HG02642 (cell line): Measurements from ENCODE around the gene LOX.

Experiments
- ATAC-seq: cut with Tn5 transposase; IDR thresholded peaks from one replicate; pipeline ENCODE4 v1.9.1; 2021; ENCODE audit warnings: mild to moderate bottlenecking; ENCODE audit not compliant: unreplicated experiment, poor library complexity

Gene LOX, protein sequence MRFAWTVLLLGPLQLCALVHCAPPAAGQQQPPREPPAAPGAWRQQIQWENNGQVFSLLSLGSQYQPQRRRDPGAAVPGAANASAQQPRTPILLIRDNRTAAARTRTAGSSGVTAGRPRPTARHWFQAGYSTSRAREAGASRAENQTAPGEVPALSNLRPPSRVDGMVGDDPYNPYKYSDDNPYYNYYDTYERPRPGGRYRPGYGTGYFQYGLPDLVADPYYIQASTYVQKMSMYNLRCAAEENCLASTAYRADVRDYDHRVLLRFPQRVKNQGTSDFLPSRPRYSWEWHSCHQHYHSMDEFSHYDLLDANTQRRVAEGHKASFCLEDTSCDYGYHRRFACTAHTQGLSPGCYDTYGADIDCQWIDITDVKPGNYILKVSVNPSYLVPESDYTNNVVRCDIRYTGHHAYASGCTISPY

DNA sequence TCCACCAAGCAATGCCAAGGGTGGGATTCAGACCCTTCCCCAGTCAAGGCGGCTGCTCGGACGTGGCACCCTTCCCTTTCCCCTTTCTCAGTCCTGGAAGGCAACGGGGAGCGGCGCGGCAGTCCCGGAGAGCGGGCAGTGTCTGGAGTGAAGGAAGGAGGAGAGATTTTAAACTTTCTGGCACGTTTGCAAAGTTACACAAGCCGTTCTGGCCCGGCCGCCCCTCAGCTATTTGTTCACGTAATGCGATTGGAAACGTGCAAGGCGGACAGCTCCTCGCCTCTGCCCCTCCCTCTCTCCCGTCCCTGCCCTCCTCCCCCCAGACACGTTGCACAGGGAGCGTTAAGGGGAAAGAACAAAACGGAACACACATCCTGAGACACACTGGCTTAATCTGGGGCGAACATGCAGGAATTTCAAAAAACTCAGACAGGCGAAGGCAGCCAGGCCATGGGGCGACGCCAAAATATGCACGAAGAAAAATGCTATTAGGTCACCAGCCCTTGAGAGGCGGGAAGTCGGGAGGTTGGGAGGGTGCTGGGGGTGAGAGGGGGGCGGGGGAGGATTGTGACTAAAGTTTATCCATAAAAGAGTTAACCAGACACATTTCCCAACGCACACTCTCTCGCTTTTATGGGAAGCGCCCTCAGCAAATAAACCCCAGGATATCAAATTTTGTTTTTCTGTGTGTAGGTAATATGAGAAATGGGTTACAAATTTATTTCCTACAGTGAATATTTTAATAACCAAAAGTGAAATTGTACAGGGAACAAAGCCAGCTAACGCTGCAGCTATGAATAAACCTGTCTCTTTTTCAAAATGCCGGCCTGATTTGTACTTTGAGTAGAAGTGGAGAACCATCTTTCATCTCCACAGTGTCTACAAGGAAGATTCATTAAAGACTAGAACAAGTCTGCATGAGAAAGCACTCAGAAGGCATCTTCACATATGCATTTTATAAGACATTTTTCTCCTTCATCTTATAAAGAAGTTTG is at the start of gene LOX:
Gene LOX (minus strand): TSS at position 144 of the 995 bp plus-strand sequence. CDS start 274 bp downstream, outside the sequence.
- ATAC-seq: no peak

DNA sequence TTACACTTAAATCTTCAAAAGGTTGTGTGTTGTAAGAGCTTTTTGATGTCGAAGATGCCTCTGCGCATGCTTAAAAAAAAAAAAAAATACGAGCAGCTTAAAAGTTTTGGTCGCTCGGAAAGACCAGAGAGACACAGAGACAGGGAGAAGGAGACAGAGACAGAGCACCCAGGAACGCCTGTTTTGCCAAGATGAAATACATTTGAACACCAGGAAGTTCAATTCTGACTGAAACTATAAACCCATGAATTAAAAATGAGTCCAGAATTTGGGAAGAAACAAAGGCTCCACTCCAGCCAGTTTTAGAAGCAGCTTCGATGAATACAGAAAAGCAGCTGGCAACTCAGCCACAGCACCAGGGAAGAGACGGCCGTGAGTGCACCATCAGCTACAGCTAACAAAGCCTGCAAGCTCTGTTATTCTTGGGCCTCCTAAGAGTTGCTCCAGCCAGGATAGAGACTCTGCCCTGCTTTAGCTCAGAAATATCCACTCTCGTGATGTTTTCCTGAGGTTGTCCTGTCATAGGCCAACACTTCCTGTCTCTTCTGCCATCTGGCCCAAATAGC is 48.8 kb upstream of the LOX start:
- ATAC-seq: no peak

DNA sequence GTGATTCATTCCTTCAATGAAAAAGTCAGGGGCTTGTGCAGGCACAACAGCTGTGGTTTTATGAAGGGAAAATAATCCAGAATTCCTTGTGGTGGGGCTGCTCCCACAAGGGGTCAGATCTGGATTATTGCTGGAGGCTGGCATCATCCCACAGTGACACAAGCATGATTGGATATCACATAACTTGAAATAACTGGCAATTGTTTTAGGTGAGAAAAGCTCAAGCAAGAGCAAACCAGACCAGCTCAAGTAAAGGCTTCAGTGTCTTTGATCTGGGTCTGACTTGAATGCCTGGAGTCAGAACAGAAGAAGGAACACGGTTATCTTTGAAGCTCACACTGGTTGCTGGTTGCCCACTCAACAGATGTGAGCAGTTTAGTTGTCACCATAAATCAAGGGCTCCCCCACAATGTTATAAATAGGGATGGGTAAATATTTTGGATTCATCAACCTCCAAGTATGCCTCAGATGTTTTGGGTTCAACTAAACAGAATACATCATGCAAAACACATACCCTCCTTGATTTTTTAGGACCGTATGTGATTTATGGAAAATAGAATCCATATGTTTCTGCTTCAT is 48.2 kb upstream of the LOX start:
- no peak for ATAC-seq

- ATAC-seq: no peak
Observed at GRCh38 chr5:122124766-122125165, 46.7 kb upstream of the LOX start.

DNA sequence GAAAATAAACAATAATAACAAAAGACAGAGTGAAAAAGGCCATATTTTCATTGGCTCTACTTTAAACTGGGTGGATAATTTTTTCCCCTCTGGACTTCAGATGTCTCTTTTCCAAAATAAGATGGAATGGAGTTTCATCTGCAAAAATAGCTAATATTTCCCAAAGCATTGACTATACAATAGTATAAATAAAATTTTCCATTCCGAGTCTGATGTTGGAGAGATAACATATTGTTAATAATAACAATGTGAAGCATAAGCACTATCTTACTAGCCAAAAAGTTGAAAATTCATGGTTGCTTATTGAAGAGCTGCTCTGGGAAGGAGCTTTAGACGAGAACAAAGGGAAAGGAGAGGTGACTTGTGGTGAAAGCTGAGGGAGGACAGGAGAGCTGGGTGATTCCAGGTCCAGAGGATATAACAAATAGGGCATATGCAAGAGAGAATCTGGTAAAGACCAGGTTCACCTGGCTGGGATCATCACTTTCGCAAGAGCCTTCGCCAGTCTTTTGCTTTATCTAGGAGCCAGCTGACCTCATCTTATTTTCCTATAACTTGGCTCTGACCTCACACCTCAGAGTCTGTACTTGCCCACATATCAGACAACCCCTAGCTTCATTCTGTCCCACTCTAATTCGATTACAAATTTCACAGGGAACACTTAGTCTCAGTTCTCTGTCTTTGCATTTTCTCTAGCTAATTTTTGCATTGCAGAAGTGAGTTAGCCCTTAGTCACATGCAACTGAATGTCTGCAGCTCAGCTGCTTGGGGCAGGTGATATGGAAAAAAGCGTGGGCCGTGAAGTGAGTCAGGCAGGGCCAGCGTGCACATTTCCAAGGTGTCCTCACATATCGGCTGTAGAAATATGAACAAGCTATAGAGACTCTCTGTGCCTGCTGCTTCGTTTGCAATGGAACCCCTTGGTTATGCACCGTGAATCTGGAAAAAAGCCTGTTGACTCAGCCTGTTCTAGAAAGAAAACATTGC is 43.7 kb upstream of the LOX start:
- ATAC-seq: no peak

- ATAC-seq: no peak
Observed at GRCh38 chr5:122120957-122121356, 42.9 kb upstream of the LOX start.

- no peak for ATAC-seq
Observed at GRCh38 chr5:122120493-122120892, 42.4 kb upstream of the LOX start.

DNA sequence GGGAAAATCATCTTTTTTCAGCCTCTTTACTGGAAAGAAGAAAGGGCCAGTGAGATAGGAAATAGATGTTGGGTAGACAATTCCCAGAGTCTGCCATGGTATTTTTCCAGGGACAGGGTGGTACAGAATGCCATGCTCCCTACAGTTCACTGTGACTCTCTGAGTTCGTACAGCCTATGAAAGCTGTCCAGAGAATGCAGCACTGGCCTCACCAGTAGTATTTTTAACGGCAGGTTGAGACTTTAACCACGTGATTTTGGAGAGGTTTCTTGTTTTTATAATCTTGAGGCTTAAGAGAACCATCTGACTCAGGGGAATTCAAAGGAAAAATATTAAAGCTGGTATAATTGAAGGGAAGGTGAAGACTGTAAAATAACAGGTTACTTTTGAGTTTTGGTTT is 41.1 kb upstream of the LOX start:
- no peak for ATAC-seq

- ATAC-seq: no peak
Observed at GRCh38 chr5:122118356-122118948, 40.4 kb upstream of the LOX start.

DNA sequence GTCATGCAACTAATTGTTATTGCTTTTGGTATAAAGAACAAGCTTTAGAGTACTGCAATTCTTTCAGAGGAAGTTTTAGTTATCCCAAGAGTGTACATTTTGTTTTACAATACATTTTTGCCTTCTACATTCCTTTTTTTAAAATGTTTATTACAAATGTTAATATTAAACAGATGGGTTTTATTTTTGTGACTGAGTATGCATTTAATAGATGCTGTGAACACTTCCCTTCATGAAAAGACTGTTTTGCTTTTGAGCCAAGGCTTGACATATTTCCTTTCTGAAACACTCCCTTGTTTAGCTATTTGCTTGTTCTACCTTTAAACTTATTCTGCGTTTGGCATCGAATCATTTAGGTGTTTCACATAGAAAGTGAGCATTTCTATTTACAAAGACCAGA is 36.4 kb upstream of the LOX start:
- ATAC-seq: no peak

DNA sequence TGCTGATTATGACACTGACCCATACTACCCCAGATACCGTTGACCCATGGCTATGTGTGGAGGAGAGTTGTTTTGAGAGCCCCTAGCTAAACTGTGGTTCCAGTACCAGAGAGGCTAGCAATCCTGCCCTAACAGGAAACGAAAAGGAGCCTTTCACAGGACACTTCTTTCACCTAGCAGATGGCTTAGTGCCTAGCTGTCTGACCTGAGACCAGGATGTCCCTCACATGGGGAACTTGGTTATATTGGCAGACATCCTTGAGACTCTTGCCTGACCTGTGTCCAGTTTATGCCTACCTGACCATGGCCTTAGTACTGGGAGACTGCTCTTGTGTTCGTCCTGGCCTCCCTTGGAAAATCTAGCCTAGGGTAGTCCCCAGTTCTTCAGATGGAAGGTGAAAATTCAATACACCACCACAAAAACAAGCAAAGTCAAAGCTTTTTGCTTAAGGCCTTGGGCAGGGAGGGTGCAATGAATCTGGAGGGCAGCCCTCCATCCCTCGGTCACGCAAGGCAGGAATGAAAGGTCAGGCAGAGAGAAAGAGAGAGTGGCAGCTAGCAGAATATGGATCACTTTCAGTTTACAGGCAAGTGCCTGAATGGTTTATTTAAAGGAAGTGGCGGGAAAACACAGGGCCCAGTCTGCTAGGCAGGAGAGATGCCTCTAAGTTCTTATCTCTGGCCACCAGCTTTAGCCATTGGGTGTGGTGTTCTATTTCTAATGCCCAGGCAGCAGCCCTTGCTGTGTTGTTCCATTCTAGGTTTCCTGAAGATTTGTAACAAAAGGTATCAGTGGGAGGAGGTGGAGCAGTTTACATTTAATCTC is 34.9 kb upstream of the LOX start:
- ATAC-seq: no peak

- no peak for ATAC-seq
Observed at GRCh38 chr5:122112063-122112462, 34.0 kb upstream of the LOX start.

GRCh38 chr5:122111460-122111859 is 33.4 kb upstream of the LOX start:
- no peak for ATAC-seq

DNA sequence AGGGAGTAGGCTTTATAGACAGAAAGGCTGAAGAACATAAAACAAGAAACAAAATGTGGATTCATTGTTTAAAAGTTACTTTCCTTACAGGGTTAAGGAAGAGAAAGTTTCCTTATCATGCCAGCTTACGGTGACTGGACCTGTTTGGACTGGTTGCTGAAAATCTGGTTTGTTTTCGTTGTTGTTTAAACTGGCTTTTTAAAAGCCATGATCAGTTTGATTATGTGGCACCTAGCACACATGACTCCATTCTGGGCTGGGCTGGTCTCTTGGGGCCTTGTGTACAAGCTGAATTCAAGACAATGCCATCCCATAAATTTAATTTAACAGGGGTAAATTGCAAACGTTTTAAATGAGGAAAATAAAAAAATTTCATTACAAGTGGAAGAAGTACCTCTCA is 32.9 kb upstream of the LOX start:
- ATAC-seq: no peak

- ATAC-seq: no peak
Observed at GRCh38 chr5:122107016-122107415, 29.0 kb upstream of the LOX start.

- ATAC-seq: no peak
Observed at GRCh38 chr5:122105909-122106308, 27.9 kb upstream of the LOX start.

GRCh38 chr5:122102825-122103224 is 24.8 kb upstream of the LOX start:
- ATAC-seq: no peak

DNA sequence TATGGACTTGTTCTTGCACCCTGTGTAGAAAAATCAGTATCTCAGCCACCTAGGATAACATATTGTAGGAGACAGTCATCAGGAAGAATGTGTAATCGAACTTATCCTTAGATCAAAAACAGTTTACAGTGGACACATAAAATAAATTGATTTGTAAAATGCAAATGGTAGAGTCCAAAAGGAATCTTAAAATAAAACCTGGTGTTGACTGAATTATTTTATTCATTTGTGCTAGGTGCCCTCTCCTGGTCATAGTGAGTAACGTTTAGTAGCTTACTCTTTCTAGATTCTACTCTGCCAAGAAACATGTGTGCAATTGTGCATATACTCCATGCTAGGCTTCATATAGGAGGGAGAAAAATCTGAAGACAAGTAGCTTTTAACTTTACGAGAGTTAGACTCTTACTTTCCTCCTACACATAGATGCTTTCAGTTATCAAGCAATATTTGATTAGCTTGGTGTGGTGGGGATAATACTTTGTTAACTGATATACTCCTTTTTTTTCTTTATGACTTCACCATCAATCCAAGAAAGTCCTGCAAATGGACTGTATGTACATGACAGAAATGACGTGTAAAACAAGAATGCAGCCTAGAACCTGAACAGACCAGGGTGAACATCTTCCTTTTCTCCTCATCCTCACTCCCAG is 23.7 kb upstream of the LOX start:
- ATAC-seq: peak; percentile 75
